Breast epithelium (tissue), 3 donors: ENCODE measurements around the gene ARL9.
"Not testable (repeated sequence)": the region's sequence is repeated elsewhere in the genome, so short reads cannot be mapped to it uniquely, and the experiment has no call there.

Source experiments
- CTCF ChIP-seq, 3 donors: fragments of 450-650 bp; IDR thresholded peaks; one replicate each; pipeline ENCODE4 v1.5.1; 2016 to 2017; ENCODE audit warnings: antibody characterized with exemption in 3 of 3, mild to moderate bottlenecking in 3 of 3, moderate library complexity in 3 of 3
- POLR2A ChIP-seq: fragments of 450-650 bp; IDR thresholded peaks from one replicate; pipeline ENCODE4 v1.6.1; 2016; ENCODE audit warnings: antibody characterized with exemption, mild to moderate bottlenecking, moderate library complexity
- POLR2AphosphoS5 ChIP-seq, 3 donors: sonication (generic); formaldehyde crosslinking; IDR thresholded peaks; one replicate each; pipeline ENCODE4 v1.6.1; 2017; ENCODE audit warnings: antibody characterized with exemption in 3 of 3

- not testable (repeated sequence) for TF ChIP-seq CTCF (IDR thresholded peaks at IDR 0.05); POLR2A; POLR2AphosphoS5 (IDR thresholded peaks at IDR 0.05)
Measured at GRCh38 chr4:56466296-56466761, 39.3 kb upstream of the ARL9 start.
